ENCODE measurements around the gene MMP1.

The MMP1 gene

GRCh38 chr11:102806296-102806695 is 8.3 kb upstream of the MMP1 start:
- no peak for DNase-seq (ENCODE audit: low read depth)

GRCh38 chr11:102802341-102802740 is 4.4 kb upstream of the MMP1 start:
- DNase-seq (ENCODE audit: low read depth): no peak

GRCh38 chr11:102800767-102801166 is 2.8 kb upstream of the MMP1 start:
- DNase-seq (ENCODE audit: low read depth): no peak

GRCh38 chr11:102799681-102800340 is 1.9 kb upstream of the MMP1 start:
- no peak for DNase-seq (ENCODE audit: low read depth)

GRCh38 chr11:102794382-102794781 is 3.6 kb downstream of the MMP1 start:
- no peak for DNase-seq (ENCODE audit: low read depth)

- DNase-seq (ENCODE audit: low read depth): no peak
Observed at GRCh38 chr11:102793677-102794290, 4.2 kb downstream of the MMP1 start.

- no peak for DNase-seq (ENCODE audit: low read depth)
Observed at GRCh38 chr11:102792604-102793003, 5.4 kb downstream of the MMP1 start.

- no peak for DNase-seq (ENCODE audit: low read depth)
Observed at GRCh38 chr11:102791271-102792036, 6.5 kb downstream of the MMP1 start.

- no peak for DNase-seq (ENCODE audit: low read depth)
Observed at GRCh38 chr11:102788334-102788995, 9.5 kb downstream of the MMP1 start.

- DNase-seq (ENCODE audit: low read depth): no peak
Observed at GRCh38 chr11:102784380-102784779, 13.6 kb downstream of the MMP1 start.

- DNase-seq (ENCODE audit: low read depth): no peak
Observed at GRCh38 chr11:102783720-102784119, 14.2 kb downstream of the MMP1 start.

- no peak for DNase-seq (ENCODE audit: low read depth)
Observed at GRCh38 chr11:102783016-102783415, 14.9 kb downstream of the MMP1 start.

GRCh38 chr11:102781676-102782075 is 16.3 kb downstream of the MMP1 start:
- DNase-seq (ENCODE audit: low read depth): no peak

GRCh38 chr11:102780491-102780918 is 17.5 kb downstream of the MMP1 start, which contains the start of gene MMP10:
Gene MMP10, minus strand, starts transcription at chr11:102780628. Its CDS starts 37 bp downstream, at chr11:102780591.
- DNase-seq (ENCODE audit: low read depth): no peak

- no peak for DNase-seq (ENCODE audit: low read depth)
Observed at GRCh38 chr11:102776454-102776853, 21.5 kb downstream of the MMP1 start.

GRCh38 chr11:102773386-102773785 is 24.6 kb downstream of the MMP1 start:
- no peak for DNase-seq (ENCODE audit: low read depth)

GRCh38 chr11:102771351-102771750 is 26.6 kb downstream of the MMP1 start:
- no peak for DNase-seq (ENCODE audit: low read depth)

GRCh38 chr11:102770191-102770590 is 27.8 kb downstream of the MMP1 start:
- DNase-seq (ENCODE audit: low read depth): no peak

GRCh38 chr11:102767800-102768199 is 30.2 kb downstream of the MMP1 start:
- DNase-seq (ENCODE audit: low read depth): no peak

GRCh38 chr11:102763440-102763839 is 34.5 kb downstream of the MMP1 start:
- DNase-seq (ENCODE audit: low read depth): no peak

GRCh38 chr11:102762361-102762767 is 35.6 kb downstream of the MMP1 start:
- no peak for DNase-seq (ENCODE audit: low read depth)

- DNase-seq (ENCODE audit: low read depth): no peak
Observed at GRCh38 chr11:102761646-102762238, 36.2 kb downstream of the MMP1 start.
